Measurements from ENCODE around the gene CCDC80. TPM values are rescaled to one million over a fixed set of nuclear protein-coding genes. Genes with fewer than 3 reads are reported as not detected.

Gene CCDC80
- total RNA-seq, 2 donors from 2014 or later, result 90.8 to 350 TPM

DNA sequence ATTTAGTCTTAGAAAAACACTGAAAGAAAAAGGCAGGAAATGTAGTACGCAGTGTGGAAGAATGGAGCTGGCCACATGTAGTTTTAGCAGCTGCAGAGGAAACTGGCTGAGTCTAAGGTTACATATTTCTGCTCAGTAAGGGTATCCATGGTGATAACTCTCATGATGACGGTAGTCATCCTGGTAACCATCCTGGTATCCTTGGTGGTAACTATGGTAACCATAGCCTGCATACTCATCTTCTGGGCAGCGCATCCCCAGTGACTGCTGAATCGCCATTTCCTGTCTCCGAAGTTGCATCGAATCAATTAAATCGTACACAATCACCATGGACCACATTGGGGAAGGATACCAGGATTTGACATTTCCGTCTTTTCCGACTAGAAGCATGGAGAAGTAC, 35.7 kb downstream of the CCDC80 start:
- Histone ChIP-seq H3K27me3 (replicated peaks; ENCODE audit: insufficient read depth) (no peaks in the 10 kb centered on the region), H3K4me1 (ENCODE audit: control insufficient read depth in 1 of 2, low read depth in 2 of 2) (peaks cover 0 to 4% of the 10 kb centered on the region in 2 donors), H3K36me3 (peaks cover 3% of the 10 kb centered on the region), H3K4me3 (no peak overlapping the region), H3K27ac (no peak overlapping the region), H3K9me3 (no peaks in the 10 kb centered on the region)
- no peak for TF ChIP-seq CTCF (IDR thresholded peaks at IDR 0.05)
- DNase-seq (ENCODE audit: low spot score) (no peak), ATAC-seq (ENCODE audit: insufficient number of reproducible peaks, low FRiP score, low read depth) (no peak)

GRCh38 chr3:112604536-112604935, 36.4 kb downstream of the CCDC80 start:
- H3K4me3 ChIP-seq, result no peak overlapping the region
- H3K27me3 ChIP-seq (replicated peaks; ENCODE audit: insufficient read depth), result no peaks in the 10 kb centered on the region
- H3K9me3 ChIP-seq, result no peaks in the 10 kb centered on the region
- no peak for DNase-seq (ENCODE audit: low spot score)
- no peak for ATAC-seq (ENCODE audit: insufficient number of reproducible peaks, low FRiP score, low read depth)
- TF ChIP-seq CTCF (IDR thresholded peaks at IDR 0.05), result no peak
- H3K36me3 ChIP-seq, result no peaks in the 10 kb centered on the region
- peaks cover 0 to 4% of the 10 kb centered on the region in 2 donors for H3K4me1 ChIP-seq (ENCODE audit: control insufficient read depth in 1 of 2, low read depth in 2 of 2)
- no peak overlapping the region for H3K27ac ChIP-seq

DNA sequence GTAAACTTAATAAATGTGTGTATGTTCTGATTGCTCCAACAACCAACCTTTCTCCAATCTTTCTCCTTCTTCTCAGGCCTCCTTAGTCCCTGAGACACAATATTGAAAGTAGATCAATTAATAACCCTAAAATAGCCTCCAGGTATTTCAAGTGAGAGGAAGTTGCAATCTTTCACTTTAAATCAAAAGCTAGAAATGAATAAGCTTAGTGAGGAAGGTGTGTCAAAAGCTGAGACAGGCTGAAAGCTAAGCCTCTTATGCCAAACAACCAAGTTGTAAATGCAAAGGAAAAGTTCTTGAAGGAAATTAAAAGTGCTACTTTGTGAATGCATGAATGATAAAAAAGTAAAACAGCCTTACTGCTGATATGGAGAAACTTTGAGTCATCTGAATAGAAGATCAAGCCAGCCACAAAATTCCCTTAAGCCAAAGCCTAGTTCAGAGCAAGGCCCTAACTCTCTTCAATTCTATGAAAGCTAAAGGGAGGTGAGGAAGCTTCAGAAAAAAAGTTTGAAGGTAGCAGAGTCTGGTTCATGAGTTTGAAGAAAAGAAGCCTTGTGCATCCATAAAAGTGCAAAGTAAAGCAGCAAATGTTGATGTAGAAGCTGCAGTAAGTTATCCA, 38.6 kb downstream of the CCDC80 start:
- H3K9me3 ChIP-seq, result no peaks in the 10 kb centered on the region
- no peaks in the 10 kb centered on the region for H3K27me3 ChIP-seq (replicated peaks; ENCODE audit: insufficient read depth)
- ATAC-seq (ENCODE audit: insufficient number of reproducible peaks, low FRiP score, low read depth), result no peak
- DNase-seq (ENCODE audit: low spot score), result no peak
- H3K36me3 ChIP-seq, result peaks cover 4% of the 10 kb centered on the region
- no peak for TF ChIP-seq CTCF (IDR thresholded peaks at IDR 0.05)
- H3K27ac ChIP-seq, result no peak overlapping the region
- H3K4me3 ChIP-seq, result no peak overlapping the region
- H3K4me1 ChIP-seq (ENCODE audit: control insufficient read depth in 1 of 2, low read depth in 2 of 2), result peaks cover 0 to 4% of the 10 kb centered on the region in 2 donors

- H3K27ac ChIP-seq, result no peak overlapping the region
- DNase-seq (ENCODE audit: low spot score), result no peak
- no peak for ATAC-seq (ENCODE audit: insufficient number of reproducible peaks, low FRiP score, low read depth)
- no peak for TF ChIP-seq CTCF (IDR thresholded peaks at IDR 0.05)
- no peaks in the 10 kb centered on the region for H3K9me3 ChIP-seq
- H3K4me1 ChIP-seq (ENCODE audit: control insufficient read depth in 1 of 2, low read depth in 2 of 2), result no peaks in the 10 kb centered on the region
- H3K36me3 ChIP-seq, result peaks cover 10% of the 10 kb centered on the region
- no peaks in the 10 kb centered on the region for H3K27me3 ChIP-seq (replicated peaks; ENCODE audit: insufficient read depth)
- no peak overlapping the region for H3K4me3 ChIP-seq
Observed at GRCh38 chr3:112598731-112599130, 42.2 kb downstream of the CCDC80 start.

- no peaks in the 10 kb centered on the region for H3K9me3 ChIP-seq
- TF ChIP-seq CTCF (IDR thresholded peaks at IDR 0.05), result no peak
- ATAC-seq (ENCODE audit: insufficient number of reproducible peaks, low FRiP score, low read depth), result no peak
- H3K4me1 ChIP-seq (ENCODE audit: control insufficient read depth in 1 of 2, low read depth in 2 of 2), result no peaks in the 10 kb centered on the region
- H3K36me3 ChIP-seq, result peaks cover 15% of the 10 kb centered on the region
- no peak overlapping the region for H3K4me3 ChIP-seq
- no peak overlapping the region for H3K27ac ChIP-seq
- no peaks in the 10 kb centered on the region for H3K27me3 ChIP-seq (replicated peaks; ENCODE audit: insufficient read depth)
- no peak for DNase-seq (ENCODE audit: low spot score)
Observed at GRCh38 chr3:112597945-112598344, 43.0 kb downstream of the CCDC80 start.

Data from thoracic aorta (tissue), 2 donors.